Activated CD8-positive, alpha-beta T cell treated with anti-CD3 and anti-CD28 coated beads for 36 hours (primary cell): ENCODE data around the gene SLC2A2. TPM values are rescaled to one million over a fixed set of nuclear protein-coding genes. Genes with fewer than 3 reads are reported as not detected.
"Not testable (repeated sequence)": the region's sequence is repeated elsewhere in the genome, so short reads cannot be mapped to it uniquely, and the experiment has no call there.

Experiments
- ATAC-seq: fragments of 200-7000 bp; cut with Tn5 transposase; one replicate; pipeline ENCODE4 v1.10.0; 2021; ENCODE audit warnings: mild to moderate bottlenecking, moderate library complexity
- CTCF ChIA-PET: fragments of 350-600 bp; sonication (Branson Sonifier 250); formaldehyde crosslinking; loops from one replicate; lab custom pipeline; 2021; ENCODE audit warnings: antibody characterized with exemption; lab: Charles Lee
- POLR2A ChIA-PET: fragments of 350-600 bp; sonication (Branson Sonifier 250); formaldehyde crosslinking; loops from one replicate; lab custom pipeline; 2021; ENCODE audit warnings: antibody characterized with exemption; lab: Charles Lee
- DNase-seq: peaks from one replicate; pipeline ENCODE4 v3.0.0-alpha.2; 2020
- H3K27ac Mint-ChIP-seq: one replicate; pipeline ENCODE4 v1.8.0; 2021; ENCODE audit warnings: mild to moderate bottlenecking, mixed read lengths
- H3K27me3 Mint-ChIP-seq: one replicate; pipeline ENCODE4 v1.8.0; 2021; ENCODE audit warnings: mixed read lengths
- H3K36me3 Mint-ChIP-seq: one replicate; pipeline ENCODE4 v1.8.0; 2021; ENCODE audit warnings: low read depth, mixed read lengths
- H3K4me1 Mint-ChIP-seq: one replicate; pipeline ENCODE4 v1.8.0; 2021; ENCODE audit warnings: low read depth, mixed read lengths
- H3K4me3 Mint-ChIP-seq: one replicate; pipeline ENCODE4 v1.8.0; 2021; ENCODE audit warnings: mild to moderate bottlenecking, moderate library complexity, mixed read lengths
- H3K9me3 Mint-ChIP-seq: one replicate; pipeline ENCODE4 v1.8.0; 2021; ENCODE audit warnings: mixed read lengths
- CTCF ChIP-seq: fragments of 200-600 bp; IDR thresholded peaks from one replicate; pipeline ENCODE4 v1.8.0; 2022; ENCODE audit warnings: antibody characterized with exemption, mild to moderate bottlenecking
- intact Hi-C: fragments of 100-400 bp; cut with micrococcal nuclease; formaldehyde crosslinking; loops from one replicate; pipeline ENCODE4 v1.10.0; 2022
- total RNA-seq, 2 experiments: library from RNA; stranded (reverse); gene quantifications; one replicate each; pipeline ENCODE4 v1.2.3, GENCODE V29; 2021

SLC2A2 gene
- total RNA-seq, 2 experiments from 2014 or later, result not detected

GRCh38 chr3:170974872-170975271 is 51.6 kb downstream of the SLC2A2 start:
- no peak for TF ChIP-seq CTCF
- H3K27ac Mint-ChIP-seq, result no peak overlapping the region
- H3K36me3 Mint-ChIP-seq, result no peaks in the 10 kb centered on the region
- intact Hi-C loops, result no loop called here
- peaks cover 12% of the 10 kb centered on the region for H3K27me3 Mint-ChIP-seq
- ChIA-PET CTCF (no interaction called here), POLR2A (no interaction called here)
- no peak overlapping the region for H3K4me3 Mint-ChIP-seq
- ATAC-seq (no peak), DNase-seq (no peak)
- peaks cover 3% of the 10 kb centered on the region for H3K9me3 Mint-ChIP-seq
- no peaks in the 10 kb centered on the region for H3K4me1 Mint-ChIP-seq

- DNase-seq, CTCF ChIA-PET, ATAC-seq, H3K4me3 Mint-ChIP-seq, H3K4me1 Mint-ChIP-seq, POLR2A ChIA-PET, H3K9me3 Mint-ChIP-seq, H3K36me3 Mint-ChIP-seq, H3K27ac Mint-ChIP-seq, intact Hi-C loops: not testable (repeated sequence)
- H3K27me3 Mint-ChIP-seq, result peaks cover 12% of the 10 kb centered on the region
Observed at GRCh38 chr3:170972917-170973316, 53.6 kb downstream of the SLC2A2 start.

- Mint-ChIP-seq H3K27ac (no peak overlapping the region), H3K4me1 (no peaks in the 10 kb centered on the region), H3K27me3 (no peaks in the 10 kb centered on the region), H3K36me3 (no peaks in the 10 kb centered on the region), H3K4me3 (no peak overlapping the region), H3K9me3 (peaks cover 3% of the 10 kb centered on the region)
- CTCF ChIA-PET, result interaction anchor here (0.7 to 0.8 kb wide), 2 partner anchors 154 to 196 kb away, joined by 3 to 4 read pairs; no protein-coding TSS in a partner anchor
- POLR2A ChIA-PET, result no interaction called here
- ATAC-seq (no peak), DNase-seq (no peak)
- intact Hi-C loops, result no loop called here
- no peak for TF ChIP-seq CTCF
Observed at GRCh38 chr3:170967126-170967525, 59.4 kb downstream of the SLC2A2 start.

- H3K27ac Mint-ChIP-seq, result no peak overlapping the region
- POLR2A ChIA-PET, result no interaction called here
- CTCF ChIA-PET, result interaction anchor here (0.8 kb wide), 1 partner anchor 154 kb away, joined by 4 read pairs; no protein-coding TSS in a partner anchor
- TF ChIP-seq CTCF, result no peak
- H3K4me1 Mint-ChIP-seq, result no peaks in the 10 kb centered on the region
- DNase-seq (no peak), ATAC-seq (no peak)
- intact Hi-C loops, result no loop called here
- no peaks in the 10 kb centered on the region for H3K36me3 Mint-ChIP-seq
- H3K9me3 Mint-ChIP-seq, result peaks cover 3% of the 10 kb centered on the region
- H3K27me3 Mint-ChIP-seq, result no peaks in the 10 kb centered on the region
- no peak overlapping the region for H3K4me3 Mint-ChIP-seq
Observed at GRCh38 chr3:170966495-170966894, 60.0 kb downstream of the SLC2A2 start.

GRCh38 chr3:170962411-170962810 is 64.1 kb downstream of the SLC2A2 start:
- Mint-ChIP-seq H3K4me3 (no peak overlapping the region), H3K36me3 (no peaks in the 10 kb centered on the region), H3K27me3 (no peaks in the 10 kb centered on the region), H3K4me1 (no peaks in the 10 kb centered on the region), H3K27ac (no peak overlapping the region), H3K9me3 (no peaks in the 10 kb centered on the region)
- TF ChIP-seq CTCF, result no peak
- ChIA-PET CTCF (interaction anchor here (0.7 to 2.1 kb wide), 13 partner anchors 11 to 810 kb away, joined by 3 to 11 read pairs (median 4); no protein-coding TSS in a partner anchor), POLR2A (no interaction called here)
- ATAC-seq, result no peak
- no peak for DNase-seq
- intact Hi-C loops, result loop anchor here (5.0 kb wide), 2 partner anchors 605 to 810 kb away; no protein-coding TSS in a partner anchor
